ENCODE measurements around the gene ITGB8.

The ITGB8 gene

DNA sequence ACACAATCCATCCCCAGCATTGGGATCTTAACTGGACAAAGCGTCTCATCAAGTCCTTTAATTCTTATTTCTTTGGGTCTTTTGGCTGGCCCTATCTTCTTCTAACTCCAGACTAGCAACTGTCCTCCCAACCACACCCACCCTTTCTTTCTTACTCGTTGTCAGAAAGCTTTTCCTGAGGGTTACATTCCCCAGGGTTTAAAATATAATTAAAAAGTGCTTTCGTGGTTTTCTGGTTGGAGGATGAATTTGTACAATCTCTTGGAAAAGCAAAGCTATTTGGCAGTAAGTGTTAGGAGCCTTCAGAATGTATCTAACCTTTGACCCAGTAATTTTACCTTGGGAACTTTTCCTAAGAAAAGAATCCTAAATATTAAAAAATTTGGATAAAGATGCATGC is 10.4 kb upstream of the ITGB8 start:
- no peak overlapping the region for H3K4me3 ChIP-seq (ENCODE audit: low read depth in 1 of 2, low read length in 2 of 2)
- H3K4me1 ChIP-seq (ENCODE audit: control insufficient read depth in 1 of 2, insufficient read depth in 2 of 2, low read length in 2 of 2), result no peaks in the 10 kb centered on the region
- H3K27me3 ChIP-seq (ENCODE audit: control insufficient read depth in 1 of 2, insufficient read depth in 2 of 2, low read length in 2 of 2), result no peaks in the 10 kb centered on the region

DNA sequence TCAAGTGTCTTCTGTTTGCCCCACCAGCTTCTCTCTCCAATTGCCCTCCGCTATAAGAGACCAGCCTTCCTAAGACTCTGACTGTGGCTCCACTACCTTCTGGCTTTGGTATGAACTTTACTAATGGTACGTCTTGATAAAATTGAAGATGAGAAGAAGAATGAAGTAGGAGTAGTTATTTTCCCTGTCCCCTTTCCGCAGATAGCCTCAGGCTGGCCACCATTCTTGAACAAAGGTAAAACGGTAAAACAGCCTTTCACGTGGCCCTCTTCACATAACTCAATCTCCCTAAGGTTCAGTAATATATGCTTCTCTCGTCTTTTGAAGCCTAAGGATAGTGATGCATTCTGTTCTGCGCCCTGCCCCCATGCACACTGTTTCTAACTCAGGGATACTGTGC is 9.9 kb upstream of the ITGB8 start:
- H3K4me1 ChIP-seq (ENCODE audit: control insufficient read depth in 1 of 2, insufficient read depth in 2 of 2, low read length in 2 of 2), result no peaks in the 10 kb centered on the region
- no peak overlapping the region for H3K4me3 ChIP-seq (ENCODE audit: low read depth in 1 of 2, low read length in 2 of 2)
- H3K27me3 ChIP-seq (ENCODE audit: control insufficient read depth in 1 of 2, insufficient read depth in 2 of 2, low read length in 2 of 2), result no peaks in the 10 kb centered on the region
- no peak overlapping the region for H3K27ac ChIP-seq (ENCODE audit: low read depth, low read length)
- no peaks in the 10 kb centered on the region for H3K9me3 ChIP-seq (ENCODE audit: control insufficient read depth in 1 of 2, low read length in 2 of 2)
- no peak overlapping the region for H3K9ac ChIP-seq (ENCODE audit: low read depth in 1 of 2, low read length in 2 of 2)
- no peaks in the 10 kb centered on the region for H3K36me3 ChIP-seq (ENCODE audit: control insufficient read depth in 1 of 2, insufficient read depth in 2 of 2, low read length in 2 of 2)

More for the DNA sequence above, 10.4 kb upstream of the ITGB8 start:
- Histone ChIP-seq H3K27ac (ENCODE audit: low read depth, low read length) (no peak overlapping the region), H3K9ac (ENCODE audit: low read depth in 1 of 2, low read length in 2 of 2) (no peak overlapping the region), H3K9me3 (ENCODE audit: control insufficient read depth in 1 of 2, low read length in 2 of 2) (no peaks in the 10 kb centered on the region), H3K36me3 (ENCODE audit: control insufficient read depth in 1 of 2, insufficient read depth in 2 of 2, low read length in 2 of 2) (no peaks in the 10 kb centered on the region)

DNA sequence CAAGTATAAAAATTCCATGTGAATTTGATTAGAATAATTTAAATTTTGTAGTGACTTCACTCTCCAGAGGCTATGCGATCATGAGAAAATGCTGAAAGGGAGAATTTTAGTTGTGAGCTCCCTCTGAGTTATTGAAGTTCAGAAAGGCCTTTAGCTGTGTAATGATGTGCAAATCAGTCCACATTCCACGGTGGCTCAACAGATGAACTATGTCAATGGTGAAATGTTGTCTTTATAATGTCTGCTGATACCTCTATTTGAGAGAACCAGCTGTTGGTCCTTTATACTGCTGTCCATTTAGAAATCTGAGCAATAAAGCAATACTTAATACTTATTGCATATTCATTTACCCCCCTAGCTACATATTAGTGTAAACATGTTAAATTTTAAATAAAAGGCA is 7.1 kb upstream of the ITGB8 start:
- no peaks in the 10 kb centered on the region for H3K27me3 ChIP-seq (ENCODE audit: control insufficient read depth in 1 of 2, insufficient read depth in 2 of 2, low read length in 2 of 2)
- no peaks in the 10 kb centered on the region for H3K36me3 ChIP-seq (ENCODE audit: control insufficient read depth in 1 of 2, insufficient read depth in 2 of 2, low read length in 2 of 2)
- peaks cover 0 to 2% of the 10 kb centered on the region in 2 donors for H3K4me1 ChIP-seq (ENCODE audit: control insufficient read depth in 1 of 2, insufficient read depth in 2 of 2, low read length in 2 of 2)
- no peak overlapping the region for H3K27ac ChIP-seq (ENCODE audit: low read depth, low read length)
- no peaks in the 10 kb centered on the region for H3K9me3 ChIP-seq (ENCODE audit: control insufficient read depth in 1 of 2, low read length in 2 of 2)
- no peak overlapping the region for H3K4me3 ChIP-seq (ENCODE audit: low read depth in 1 of 2, low read length in 2 of 2)
- H3K9ac ChIP-seq (ENCODE audit: low read depth in 1 of 2, low read length in 2 of 2), result no peak overlapping the region

DNA sequence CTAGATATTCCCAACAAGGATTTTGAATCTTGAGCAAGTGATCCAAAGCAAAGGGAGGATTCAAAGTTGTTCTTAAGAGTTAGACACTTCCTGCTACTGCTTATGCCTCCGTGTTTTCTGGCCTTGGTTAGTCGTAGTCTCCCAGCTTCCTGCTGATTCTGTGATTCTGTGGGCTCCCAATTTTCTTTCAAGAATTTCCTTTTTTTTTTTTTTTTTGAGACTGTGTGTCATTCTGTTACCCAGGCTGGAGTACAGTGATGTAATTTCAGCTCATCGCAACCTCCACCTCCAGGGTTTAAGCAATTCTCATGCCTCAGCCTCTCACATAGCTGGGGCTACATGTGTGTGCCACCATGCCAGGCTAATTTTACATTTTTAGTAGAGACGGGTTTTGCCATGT is 4.4 kb upstream of the ITGB8 start:
- Histone ChIP-seq H3K27me3 (ENCODE audit: control insufficient read depth in 1 of 2, insufficient read depth in 2 of 2, low read length in 2 of 2) (no peaks in the 10 kb centered on the region), H3K27ac (ENCODE audit: low read depth, low read length) (no peak overlapping the region), H3K36me3 (ENCODE audit: control insufficient read depth in 1 of 2, insufficient read depth in 2 of 2, low read length in 2 of 2) (no peaks in the 10 kb centered on the region), H3K9me3 (ENCODE audit: control insufficient read depth in 1 of 2, low read length in 2 of 2) (no peaks in the 10 kb centered on the region), H3K9ac (ENCODE audit: low read depth in 1 of 2, low read length in 2 of 2) (no peak overlapping the region), H3K4me3 (ENCODE audit: low read depth in 1 of 2, low read length in 2 of 2) (no peak overlapping the region), H3K4me1 (ENCODE audit: control insufficient read depth in 1 of 2, insufficient read depth in 2 of 2, low read length in 2 of 2) (peaks cover 0 to 7% of the 10 kb centered on the region in 2 donors)

DNA sequence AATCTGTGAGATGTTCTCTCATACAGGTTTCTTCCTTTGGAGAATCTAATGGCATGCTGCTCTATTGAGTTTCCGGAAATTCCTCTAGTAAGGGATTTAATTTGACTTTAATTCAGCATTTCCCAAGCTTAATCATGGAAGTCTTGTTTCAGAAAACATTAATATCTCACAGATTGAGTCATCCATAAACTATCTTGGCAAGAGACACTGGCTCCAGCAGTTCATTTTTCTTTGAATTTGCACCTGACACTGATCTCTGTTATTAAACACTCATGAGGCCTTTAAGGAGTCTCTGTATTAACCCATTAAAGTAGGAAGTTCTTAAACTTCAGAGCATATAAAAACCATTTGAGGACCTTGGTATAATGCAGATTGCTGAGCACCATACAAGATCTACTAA is 3.6 kb upstream of the ITGB8 start:
- Histone ChIP-seq H3K36me3 (ENCODE audit: control insufficient read depth in 1 of 2, insufficient read depth in 2 of 2, low read length in 2 of 2) (no peaks in the 10 kb centered on the region), H3K4me3 (ENCODE audit: low read depth in 1 of 2, low read length in 2 of 2) (no peak overlapping the region), H3K9me3 (ENCODE audit: control insufficient read depth in 1 of 2, low read length in 2 of 2) (no peaks in the 10 kb centered on the region), H3K9ac (ENCODE audit: low read depth in 1 of 2, low read length in 2 of 2) (no peak overlapping the region), H3K4me1 (ENCODE audit: control insufficient read depth in 1 of 2, insufficient read depth in 2 of 2, low read length in 2 of 2) (peaks cover 0 to 7% of the 10 kb centered on the region in 2 donors), H3K27ac (ENCODE audit: low read depth, low read length) (no peak overlapping the region), H3K27me3 (ENCODE audit: control insufficient read depth in 1 of 2, insufficient read depth in 2 of 2, low read length in 2 of 2) (no peaks in the 10 kb centered on the region)

DNA sequence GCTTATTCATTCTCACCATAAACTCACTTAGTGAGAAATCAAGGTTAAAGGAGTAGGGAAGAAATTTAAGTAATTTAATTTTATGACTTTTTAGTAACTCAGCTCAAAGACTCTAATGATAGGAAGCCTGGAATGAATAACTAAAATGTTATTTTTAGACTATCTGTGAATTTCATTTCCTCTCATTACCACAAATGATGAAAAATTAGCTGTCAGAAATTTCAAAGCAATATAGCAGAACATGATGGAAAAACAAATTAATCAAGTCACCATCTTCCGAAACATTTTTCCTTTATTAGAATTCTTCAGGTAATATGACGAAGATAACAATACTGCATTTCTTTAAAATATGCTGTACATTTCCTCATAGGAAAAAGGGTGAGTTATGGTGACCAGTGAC is 2.7 kb upstream of the ITGB8 start:
- H3K9ac ChIP-seq (ENCODE audit: low read depth in 1 of 2, low read length in 2 of 2), result no peak overlapping the region
- H3K4me1 ChIP-seq (ENCODE audit: control insufficient read depth in 1 of 2, insufficient read depth in 2 of 2, low read length in 2 of 2), result peaks cover 0 to 16% of the 10 kb centered on the region in 2 donors
- no peak overlapping the region for H3K4me3 ChIP-seq (ENCODE audit: low read depth in 1 of 2, low read length in 2 of 2)
- no peaks in the 10 kb centered on the region for H3K27me3 ChIP-seq (ENCODE audit: control insufficient read depth in 1 of 2, insufficient read depth in 2 of 2, low read length in 2 of 2)
- H3K9me3 ChIP-seq (ENCODE audit: control insufficient read depth in 1 of 2, low read length in 2 of 2), result no peaks in the 10 kb centered on the region
- no peaks in the 10 kb centered on the region for H3K36me3 ChIP-seq (ENCODE audit: control insufficient read depth in 1 of 2, insufficient read depth in 2 of 2, low read length in 2 of 2)
- H3K27ac ChIP-seq (ENCODE audit: low read depth, low read length), result no peak overlapping the region

DNA sequence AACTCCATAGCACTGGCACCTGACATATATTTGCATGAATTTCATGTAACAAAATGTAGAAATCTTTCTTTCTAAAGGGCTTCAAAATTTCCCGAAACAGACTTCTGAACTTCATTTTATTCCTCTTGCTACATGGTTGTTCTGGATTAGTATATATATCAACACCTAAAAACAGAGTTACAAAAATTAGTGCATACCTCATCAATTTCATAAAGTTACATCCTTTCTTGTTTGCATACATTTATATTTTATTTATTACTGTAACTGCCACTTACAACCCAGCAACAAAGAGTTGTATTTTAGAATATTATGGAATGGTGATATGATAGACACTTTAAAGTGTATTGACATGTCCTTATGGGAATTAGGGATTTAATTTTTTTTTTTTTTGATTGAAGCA is 2.0 kb upstream of the ITGB8 start:
- Histone ChIP-seq H3K9me3 (ENCODE audit: control insufficient read depth in 1 of 2, low read length in 2 of 2) (no peaks in the 10 kb centered on the region), H3K27me3 (ENCODE audit: control insufficient read depth in 1 of 2, insufficient read depth in 2 of 2, low read length in 2 of 2) (no peaks in the 10 kb centered on the region), H3K4me1 (ENCODE audit: control insufficient read depth in 1 of 2, insufficient read depth in 2 of 2, low read length in 2 of 2) (peaks cover 6 to 23% of the 10 kb centered on the region in 2 donors), H3K27ac (ENCODE audit: low read depth, low read length) (no peak overlapping the region), H3K36me3 (ENCODE audit: control insufficient read depth in 1 of 2, insufficient read depth in 2 of 2, low read length in 2 of 2) (no peaks in the 10 kb centered on the region), H3K9ac (ENCODE audit: low read depth in 1 of 2, low read length in 2 of 2) (peak overlapping the region in 1 of 2 donors; percentile 89), H3K4me3 (ENCODE audit: low read depth in 1 of 2, low read length in 2 of 2) (peak overlapping the region in 1 of 2 donors; percentile 96)

DNA sequence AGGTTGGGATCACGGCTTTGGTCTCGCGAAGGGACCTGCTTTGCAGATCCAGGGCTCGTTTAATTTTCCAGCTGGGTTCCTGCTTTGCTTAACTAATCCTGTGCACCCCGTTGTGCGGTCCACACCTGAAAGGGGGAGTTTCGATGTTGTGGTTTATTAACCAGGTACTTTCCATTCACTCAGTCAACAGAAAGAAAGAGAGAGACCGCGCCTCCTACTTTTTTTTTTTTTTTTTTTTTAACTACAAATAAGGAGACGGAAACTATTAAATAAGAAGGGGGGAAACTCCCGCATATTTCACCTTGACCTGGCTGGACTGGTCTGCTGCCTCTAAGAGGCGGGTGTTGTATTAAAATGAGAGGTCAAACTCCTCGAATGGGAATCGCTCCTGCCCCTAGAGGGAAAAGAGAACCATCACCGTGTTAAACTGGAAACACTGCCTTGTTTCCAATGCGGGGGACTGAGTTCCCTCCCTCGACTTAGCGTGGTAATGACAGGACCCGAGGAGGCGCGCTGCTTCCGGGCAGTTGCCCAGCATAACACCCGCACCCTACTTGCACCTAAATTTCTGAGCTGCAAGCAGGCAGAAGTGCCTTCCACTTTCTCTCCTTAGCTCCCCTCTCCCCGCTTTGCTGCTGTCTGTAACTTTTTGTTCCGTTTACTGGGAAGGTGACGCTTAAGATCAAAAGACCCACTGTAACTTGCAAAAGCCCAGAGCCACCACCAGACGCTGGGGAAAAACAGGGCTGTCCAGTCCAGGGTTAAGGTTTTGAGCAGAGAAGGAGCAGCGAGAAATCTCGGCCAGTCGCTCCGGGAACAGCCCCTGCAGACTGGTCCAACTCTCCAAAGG is 1.1 kb upstream of the ITGB8 start:
- peak overlapping the region; percentile 92 for H3K27ac ChIP-seq (ENCODE audit: low read depth, low read length)
- no peaks in the 10 kb centered on the region for H3K36me3 ChIP-seq (ENCODE audit: control insufficient read depth in 1 of 2, insufficient read depth in 2 of 2, low read length in 2 of 2)
- H3K4me3 ChIP-seq (ENCODE audit: low read depth in 1 of 2, low read length in 2 of 2), result peak overlapping the region; percentile 85 to 96
- H3K9me3 ChIP-seq (ENCODE audit: control insufficient read depth in 1 of 2, low read length in 2 of 2), result no peaks in the 10 kb centered on the region
- peaks cover 10 to 25% of the 10 kb centered on the region in 2 donors for H3K4me1 ChIP-seq (ENCODE audit: control insufficient read depth in 1 of 2, insufficient read depth in 2 of 2, low read length in 2 of 2)
- peak overlapping the region; percentile 86 to 89 for H3K9ac ChIP-seq (ENCODE audit: low read depth in 1 of 2, low read length in 2 of 2)
- no peaks in the 10 kb centered on the region for H3K27me3 ChIP-seq (ENCODE audit: control insufficient read depth in 1 of 2, insufficient read depth in 2 of 2, low read length in 2 of 2)

DNA sequence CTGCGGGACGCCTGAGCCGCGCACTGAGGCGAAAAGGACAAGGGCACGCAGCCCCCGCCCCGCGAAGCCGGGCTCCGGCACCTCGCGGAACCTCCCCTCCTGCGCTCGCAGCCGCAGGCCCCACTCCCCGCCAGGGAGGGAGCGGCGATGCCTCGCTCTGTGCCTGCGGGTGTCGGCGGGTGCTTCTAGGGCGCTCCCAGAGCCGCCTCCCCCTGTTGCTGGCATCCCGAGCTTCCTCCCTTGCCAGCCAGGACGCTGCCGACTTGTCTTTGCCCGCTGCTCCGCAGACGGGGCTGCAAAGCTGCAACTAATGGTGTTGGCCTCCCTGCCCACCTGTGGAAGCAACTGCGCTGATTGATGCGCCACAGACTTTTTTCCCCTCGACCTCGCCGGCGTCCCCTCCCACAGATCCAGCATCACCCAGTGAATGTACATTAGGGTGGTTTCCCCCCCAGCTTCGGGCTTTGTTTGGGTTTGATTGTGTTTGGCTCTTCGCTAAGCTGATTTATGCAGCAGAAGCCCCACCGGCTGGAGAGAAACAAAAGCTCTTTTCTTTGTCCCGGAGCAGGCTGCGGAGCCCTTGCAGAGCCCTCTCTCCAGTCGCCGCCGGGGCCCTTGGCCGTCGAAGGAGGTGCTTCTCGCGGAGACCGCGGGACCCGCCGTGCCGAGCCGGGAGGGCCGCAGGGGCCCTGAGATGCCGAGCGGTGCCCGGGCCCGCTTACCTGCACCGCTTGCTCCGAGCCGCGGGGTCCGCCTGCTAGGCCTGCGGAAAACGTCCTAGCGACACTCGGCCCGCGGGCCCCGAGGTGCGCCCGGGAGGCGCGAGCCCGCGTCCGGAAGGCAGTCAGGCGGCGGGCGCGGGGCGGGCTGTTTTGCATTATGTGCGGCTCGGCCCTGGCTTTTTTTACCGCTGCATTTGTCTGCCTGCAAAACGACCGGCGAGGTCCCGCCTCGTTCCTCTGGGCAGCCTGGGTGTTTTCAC is 519 bp downstream of the ITGB8 start:
- H3K9me3 ChIP-seq (ENCODE audit: control insufficient read depth in 1 of 2, low read length in 2 of 2), result no peaks in the 10 kb centered on the region
- H3K36me3 ChIP-seq (ENCODE audit: control insufficient read depth in 1 of 2, insufficient read depth in 2 of 2, low read length in 2 of 2), result no peaks in the 10 kb centered on the region
- peak overlapping the region; percentile 92 for H3K27ac ChIP-seq (ENCODE audit: low read depth, low read length)
- no peaks in the 10 kb centered on the region for H3K27me3 ChIP-seq (ENCODE audit: control insufficient read depth in 1 of 2, insufficient read depth in 2 of 2, low read length in 2 of 2)
- peaks cover 10 to 25% of the 10 kb centered on the region in 2 donors for H3K4me1 ChIP-seq (ENCODE audit: control insufficient read depth in 1 of 2, insufficient read depth in 2 of 2, low read length in 2 of 2)
- peak overlapping the region; percentile 86 to 89 for H3K9ac ChIP-seq (ENCODE audit: low read depth in 1 of 2, low read length in 2 of 2)
- H3K4me3 ChIP-seq (ENCODE audit: low read depth in 1 of 2, low read length in 2 of 2), result peak overlapping the region; percentile 85 to 96
